GM18858 (cell line): ENCODE data around the gene TOM1.
"Not testable (repeated sequence)": the region's sequence is repeated elsewhere in the genome, so short reads cannot be mapped to it uniquely, and the experiment has no call there.

Experiments used
- ATAC-seq: cut with Tn5 transposase; IDR thresholded peaks from one replicate; pipeline ENCODE4 v1.9.1; 2021; ENCODE audit not compliant: unreplicated experiment

TOM1 gene

DNA sequence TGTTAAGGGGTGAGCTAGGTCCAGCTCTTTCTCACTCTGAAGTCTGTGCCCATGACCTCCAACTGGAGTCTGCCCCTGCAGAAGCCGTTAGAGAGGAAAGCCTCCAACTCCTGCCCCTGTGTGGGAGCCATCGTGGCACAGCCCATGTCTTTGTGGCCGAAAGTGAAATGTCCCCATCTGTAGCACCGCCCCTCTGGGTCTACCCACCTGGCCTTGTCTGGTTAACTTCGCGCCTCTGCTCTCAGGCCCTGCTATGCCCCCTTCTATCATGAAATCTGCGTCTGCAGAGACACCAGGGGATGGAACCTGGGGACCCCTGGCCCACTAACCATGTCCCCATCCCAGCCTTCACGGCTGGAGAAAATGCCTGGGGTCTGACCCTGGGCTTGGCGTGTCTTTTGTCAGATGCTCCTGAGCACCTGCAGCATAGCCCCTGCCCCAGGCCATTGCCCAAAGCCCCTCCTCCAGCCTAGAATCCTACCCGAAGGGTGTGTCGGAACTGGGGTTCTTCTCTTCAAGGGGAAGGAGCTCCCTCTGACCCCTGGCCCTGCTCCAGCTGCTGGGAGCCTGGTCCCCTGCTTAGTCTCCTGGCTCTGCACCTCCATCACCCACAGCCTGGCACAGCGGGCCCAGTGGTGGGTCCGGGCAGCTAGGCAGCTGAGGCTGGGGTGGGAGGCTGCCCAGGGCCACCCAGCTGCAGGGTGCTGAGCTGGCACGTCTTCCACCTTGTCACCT is 45.4 kb downstream of the TOM1 start:
- no peak for ATAC-seq

DNA sequence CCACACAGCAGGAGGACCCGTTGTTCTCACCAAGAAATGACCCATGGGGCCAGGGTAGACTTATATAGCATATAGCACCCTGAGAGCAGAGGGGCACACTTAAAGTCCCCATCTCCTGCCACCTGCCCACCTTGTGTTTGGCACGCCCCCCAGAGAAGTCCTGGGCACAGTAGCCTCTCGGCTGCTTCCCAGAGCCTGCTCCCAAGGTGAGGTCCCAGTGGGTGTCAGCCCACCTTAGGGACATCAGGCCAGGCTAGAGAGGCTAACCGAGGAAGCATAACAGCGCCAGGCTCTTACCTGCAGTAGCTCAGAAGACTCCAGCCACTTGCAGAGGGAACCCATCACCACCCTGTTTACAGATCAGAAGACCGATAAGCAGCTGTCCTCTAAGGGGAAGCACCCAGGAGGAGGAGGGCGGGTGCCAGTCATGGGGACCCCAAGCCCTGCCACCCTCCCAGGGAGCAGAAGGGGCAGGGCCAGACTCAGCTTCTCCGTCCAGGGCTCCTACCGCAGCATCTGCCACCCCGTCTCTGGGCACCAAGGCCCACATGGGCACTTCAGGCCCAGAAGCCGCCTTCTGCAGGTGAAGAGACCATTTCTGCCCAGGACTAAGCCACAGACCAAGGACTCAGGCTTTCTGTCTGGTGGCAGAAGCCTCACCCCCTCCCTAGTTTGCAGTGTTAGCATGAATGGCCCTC is 46.3 kb downstream of the TOM1 start:
- ATAC-seq: no peak

DNA sequence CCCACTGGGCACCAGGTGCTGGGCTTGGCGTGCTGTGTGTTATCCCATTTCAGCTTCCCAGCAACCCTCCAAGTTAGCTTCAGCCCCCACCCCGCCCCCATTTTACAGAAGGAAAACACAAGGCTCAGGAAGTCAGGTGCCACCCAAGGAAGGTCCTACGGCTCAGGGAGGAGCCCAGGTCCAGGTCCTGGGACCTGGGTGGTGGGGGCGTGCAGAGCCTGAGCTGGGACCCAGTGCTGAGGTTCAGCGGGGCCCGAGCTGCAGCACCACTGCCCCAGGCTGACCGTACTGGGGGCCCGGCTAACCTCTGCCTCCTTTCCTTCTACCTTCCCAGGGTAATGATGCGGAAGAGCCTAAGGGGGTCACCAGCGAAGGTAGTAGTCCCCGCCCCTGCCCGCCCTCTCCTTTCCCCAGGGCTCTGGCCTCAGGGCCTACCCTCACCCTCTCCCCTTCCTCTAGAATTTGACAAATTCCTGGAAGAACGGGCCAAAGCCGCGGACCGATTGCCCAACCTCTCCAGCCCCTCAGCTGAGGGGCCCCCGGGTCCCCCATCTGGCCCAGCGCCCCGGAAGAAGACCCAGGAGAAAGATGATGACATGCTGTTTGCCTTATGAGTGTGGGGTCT is 47.0 kb downstream of the TOM1 start:
- no peak for ATAC-seq

- ATAC-seq: no peak
These were observed 47.8 kb downstream of the TOM1 start for GRCh38 chr22:35347462-35347861.

DNA sequence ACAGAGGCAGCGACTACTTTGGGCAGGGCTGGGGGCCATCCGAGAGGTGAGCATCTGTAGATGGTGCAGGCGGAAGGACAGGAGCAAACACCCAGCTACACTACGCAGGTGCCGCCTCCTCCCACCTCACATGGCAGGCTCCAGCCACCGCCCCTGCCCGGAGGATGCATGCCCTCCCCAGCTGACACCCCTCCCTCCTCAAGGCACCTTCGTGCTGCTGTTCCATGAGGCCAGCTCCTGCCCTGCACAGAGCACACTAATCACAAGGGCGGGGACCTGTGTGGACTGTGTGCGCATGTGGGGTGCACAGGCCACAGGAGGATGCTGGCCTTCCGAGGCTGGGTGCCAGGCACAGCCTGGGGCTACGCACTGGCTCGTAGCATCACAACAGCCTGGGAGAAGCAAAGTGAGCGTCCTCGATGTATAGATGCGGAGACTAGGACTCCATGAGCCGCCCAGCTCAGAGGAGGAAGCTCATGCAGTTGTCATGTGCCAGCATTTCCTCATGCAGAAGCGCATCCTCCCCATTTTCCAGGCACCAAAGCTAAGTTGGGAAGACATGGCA is 48.4 kb downstream of the TOM1 start:
- no peak for ATAC-seq

- no peak for ATAC-seq
These were observed 49.0 kb downstream of the TOM1 start for GRCh38 chr22:35348703-35349102.

- no peak for ATAC-seq
These were observed 49.6 kb downstream of the TOM1 start for GRCh38 chr22:35349368-35349703.

- ATAC-seq: no peak
These were observed 50.2 kb downstream of the TOM1 start for GRCh38 chr22:35349704-35350538.

DNA sequence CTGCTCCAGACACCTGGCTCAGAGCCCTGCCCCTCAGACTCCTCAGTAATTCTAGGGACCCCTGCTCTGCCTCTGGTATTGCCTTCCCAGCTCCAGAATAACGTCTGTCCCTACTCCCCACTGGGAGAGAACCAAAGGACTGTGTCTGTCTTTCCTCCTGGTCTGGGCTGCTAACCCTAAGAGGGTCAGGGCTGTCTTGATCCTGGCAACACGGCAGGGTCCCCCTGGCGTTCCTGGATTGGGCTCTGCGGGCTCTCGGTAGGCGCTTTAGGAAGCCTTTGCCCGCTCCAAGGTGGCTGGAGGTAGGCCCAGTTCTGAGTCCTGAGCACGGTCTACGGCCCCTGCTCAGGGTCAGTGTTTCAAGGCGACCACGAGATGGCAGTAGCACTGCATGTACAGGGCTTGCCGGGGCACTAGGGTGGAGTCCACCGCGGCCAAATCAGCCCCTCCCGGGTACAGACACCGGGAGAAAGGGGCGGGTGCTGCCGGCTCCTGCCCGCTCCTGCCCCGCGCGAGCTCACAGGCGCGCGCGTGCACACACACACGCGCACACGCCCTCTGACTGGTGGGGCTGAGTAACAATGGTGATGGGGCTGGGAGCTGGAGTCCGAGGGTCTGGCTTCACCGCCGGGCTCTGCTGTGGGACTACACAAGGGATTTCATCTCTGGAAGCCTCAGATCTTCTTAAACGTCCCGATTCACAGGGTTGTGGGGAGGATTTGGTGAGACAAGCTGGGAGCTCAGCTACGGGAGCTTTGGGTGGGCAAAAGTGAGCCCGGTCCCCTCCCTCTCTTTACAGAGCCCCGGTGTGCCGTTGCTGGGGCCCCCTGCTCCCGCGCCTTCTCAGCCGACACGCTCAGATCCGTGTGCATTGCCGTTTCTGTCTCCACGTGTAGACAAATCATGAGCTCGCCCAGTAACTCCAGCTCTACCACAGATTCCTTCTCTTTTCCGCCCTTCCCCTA is 51.1 kb downstream of the TOM1 start:
- ATAC-seq: peak; percentile 72

GRCh38 chr22:35352214-35353111 is 52.8 kb downstream of the TOM1 start:
- ATAC-seq: no peak

DNA sequence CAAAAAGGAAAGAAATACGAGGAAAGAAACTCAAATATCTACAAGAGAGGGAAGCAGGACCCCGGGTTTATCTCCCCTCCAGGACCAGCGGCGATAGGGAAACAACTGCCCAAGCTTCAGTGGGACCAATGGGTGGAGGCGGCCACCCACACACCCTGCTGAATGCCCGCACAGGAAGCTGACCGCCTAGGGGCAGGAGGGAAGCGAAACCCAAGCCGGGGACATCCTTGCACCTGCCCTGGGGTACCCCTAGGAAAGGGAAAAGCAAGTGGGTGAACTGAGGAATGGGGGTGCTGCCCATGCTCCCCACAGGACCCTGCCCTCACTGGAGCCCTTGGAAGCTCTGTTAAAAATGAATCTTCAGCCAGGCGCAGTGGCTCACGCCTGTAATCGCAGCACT is 53.6 kb downstream of the TOM1 start:
- no peak for ATAC-seq

GRCh38 chr22:35354068-35354467 is 54.4 kb downstream of the TOM1 start:
- ATAC-seq: no peak

- ATAC-seq: no peak
These were observed 58.4 kb downstream of the TOM1 start for GRCh38 chr22:35357883-35358621.

GRCh38 chr22:35359380-35360065 is 59.8 kb downstream of the TOM1 start:
- no peak for ATAC-seq

DNA sequence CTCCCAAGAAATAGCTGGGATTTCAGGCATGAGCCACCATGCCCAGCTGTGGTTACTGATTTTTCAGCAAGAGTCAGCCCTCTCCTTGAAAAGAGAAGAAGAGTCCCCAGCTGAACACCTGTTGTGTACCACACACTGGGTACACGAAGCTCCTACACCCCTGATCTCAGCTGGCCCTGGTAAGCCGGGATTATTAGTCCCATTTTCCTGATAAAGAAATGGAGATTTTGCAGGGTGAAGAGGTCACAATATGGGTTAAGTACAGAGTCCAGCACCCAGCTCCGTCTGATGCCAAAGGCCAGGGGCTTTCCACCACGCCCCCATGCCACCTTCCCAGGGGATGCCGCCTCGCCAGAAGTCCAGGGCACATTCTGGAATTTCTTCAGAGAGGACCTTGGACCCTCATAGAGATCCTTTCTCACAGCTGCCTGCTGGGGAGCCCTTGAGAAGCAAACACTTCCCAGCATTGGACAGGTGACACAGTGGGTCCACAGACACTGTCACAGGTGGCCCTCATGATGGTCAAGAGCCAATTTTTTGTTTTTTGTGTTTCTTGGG is 61.4 kb downstream of the TOM1 start:
- ATAC-seq: no peak

DNA sequence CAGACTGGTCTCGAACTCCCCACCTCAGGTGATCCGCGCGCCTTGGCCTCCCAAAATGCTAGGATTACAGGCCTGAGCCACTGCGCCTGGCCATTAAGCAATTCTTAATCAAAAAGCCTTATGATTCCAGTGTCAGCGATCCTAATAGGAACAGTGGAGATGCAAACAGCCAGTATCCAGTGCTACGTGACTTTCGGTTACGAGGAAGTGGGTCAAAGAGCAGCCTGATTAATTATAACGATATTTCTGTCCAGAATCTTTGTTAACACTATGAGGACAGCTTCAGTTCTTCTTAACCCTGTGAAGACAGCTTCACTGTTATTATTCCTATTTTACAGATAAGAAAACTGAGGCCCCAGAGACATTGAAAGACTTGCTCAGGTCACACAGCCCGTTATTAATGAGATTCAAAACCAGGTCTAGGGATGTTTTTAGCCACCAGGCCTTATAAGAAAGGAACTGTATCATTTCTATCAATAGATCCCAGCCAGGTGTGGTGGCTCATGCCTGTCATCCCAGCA is 63.9 kb downstream of the TOM1 start:
- no peak for ATAC-seq

GRCh38 chr22:35364230-35364629 is 64.5 kb downstream of the TOM1 start:
- not testable (repeated sequence) for ATAC-seq
